ENCODE data around the gene CCDC18.
A peak's percentile ranks its signal among the peaks of the same experiment; 100 is the strongest.

The CCDC18 gene

DNA sequence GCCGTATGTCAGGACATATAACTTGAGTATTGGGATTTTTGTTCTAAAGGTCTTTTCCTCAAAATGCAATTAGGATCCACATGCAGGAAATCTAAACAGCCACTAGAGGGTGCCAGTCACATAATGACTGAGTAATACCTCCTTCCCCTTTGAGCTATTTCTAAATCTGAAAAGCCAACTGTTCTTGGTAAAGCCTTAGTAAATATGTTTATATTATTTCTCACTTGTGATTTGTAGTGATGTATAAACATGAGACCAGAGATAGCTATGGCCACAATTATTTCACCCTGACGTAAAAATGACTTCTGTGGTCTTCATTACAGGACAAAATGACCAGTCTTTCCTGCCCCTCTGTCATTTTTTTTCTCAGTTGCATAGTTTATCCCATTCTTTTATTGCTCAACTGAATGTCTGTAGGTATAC, 124.2 kb downstream of the CCDC18 start:
- DNase-seq (ENCODE audit: low read depth in 2 of 2) = peak in 1 of 2 donors; percentile 24

DNA sequence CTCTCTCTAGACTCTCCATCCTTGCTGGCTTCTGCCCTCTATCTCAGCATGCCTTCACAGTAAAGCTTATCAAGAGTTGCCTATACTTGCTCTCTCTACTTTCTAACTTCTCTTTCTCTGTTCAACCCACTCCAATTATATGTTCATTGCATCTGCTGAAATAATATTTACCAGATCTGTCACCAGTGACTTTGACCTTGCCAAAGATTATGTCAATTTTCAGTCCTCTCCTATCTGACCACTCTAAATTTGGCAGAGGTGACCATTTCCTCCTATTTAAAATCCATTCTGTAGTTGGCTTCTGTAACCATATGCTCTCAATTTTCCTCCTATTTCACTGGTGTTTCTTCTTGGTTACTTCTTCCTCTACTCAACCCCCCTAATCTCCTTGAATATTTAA, 126.4 kb downstream of the CCDC18 start:
- DNase-seq (ENCODE audit: low read depth in 2 of 2) = no peak

DNA sequence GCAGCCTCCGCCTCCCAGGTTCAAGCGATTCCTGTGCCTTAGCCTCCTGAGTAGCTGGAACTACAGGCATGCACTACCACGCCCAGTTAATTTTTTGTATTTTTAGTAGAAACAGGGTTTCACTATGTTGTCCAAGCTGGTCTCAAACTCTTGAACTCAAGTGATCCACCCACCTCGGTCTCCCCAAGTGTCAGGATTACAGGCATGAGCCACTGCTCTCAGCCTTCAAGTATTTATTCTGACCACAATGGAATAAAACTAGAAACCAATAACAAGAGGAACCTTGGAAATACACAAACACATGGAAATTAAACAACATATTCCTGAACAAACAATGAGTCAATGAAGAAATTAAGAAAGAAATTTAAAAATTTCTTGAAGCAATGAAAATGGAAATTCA, 132.5 kb downstream of the CCDC18 start:
- no peak for DNase-seq (ENCODE audit: low read depth in 2 of 2)

- no peak for DNase-seq (ENCODE audit: low read depth in 2 of 2)
Observed at GRCh38 chr1:93317207-93317606, 136.7 kb downstream of the CCDC18 start.

DNA sequence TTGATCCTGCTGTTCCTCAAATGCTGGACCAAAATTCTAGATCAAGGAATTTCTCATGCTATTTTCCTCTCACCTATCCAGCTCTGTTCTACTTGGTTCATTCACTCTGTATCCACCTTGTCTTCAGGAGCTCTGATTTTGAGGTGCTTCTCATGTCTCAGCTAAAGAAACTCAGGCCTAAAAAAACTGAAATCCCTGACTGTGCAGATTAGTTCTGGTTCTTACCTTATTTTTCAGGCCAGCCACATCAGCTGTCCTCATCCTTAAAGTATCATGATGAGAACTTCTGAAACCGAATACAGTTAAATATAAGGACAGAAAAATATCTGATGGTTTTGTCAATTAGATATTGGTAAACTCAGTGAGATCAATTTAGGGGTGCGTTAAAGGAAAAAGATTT, 137.4 kb downstream of the CCDC18 start:
- no peak for DNase-seq (ENCODE audit: low read depth in 2 of 2)

GRCh38 chr1:93321720-93322119, 141.2 kb downstream of the CCDC18 start:
- DNase-seq (ENCODE audit: low read depth in 2 of 2) = no peak

GRCh38 chr1:93322349-93322748, 141.8 kb downstream of the CCDC18 start:
- DNase-seq (ENCODE audit: low read depth in 2 of 2) = no peak

GRCh38 chr1:93323185-93323820, 142.8 kb downstream of the CCDC18 start:
- DNase-seq (ENCODE audit: low read depth in 2 of 2) = no peak

DNA sequence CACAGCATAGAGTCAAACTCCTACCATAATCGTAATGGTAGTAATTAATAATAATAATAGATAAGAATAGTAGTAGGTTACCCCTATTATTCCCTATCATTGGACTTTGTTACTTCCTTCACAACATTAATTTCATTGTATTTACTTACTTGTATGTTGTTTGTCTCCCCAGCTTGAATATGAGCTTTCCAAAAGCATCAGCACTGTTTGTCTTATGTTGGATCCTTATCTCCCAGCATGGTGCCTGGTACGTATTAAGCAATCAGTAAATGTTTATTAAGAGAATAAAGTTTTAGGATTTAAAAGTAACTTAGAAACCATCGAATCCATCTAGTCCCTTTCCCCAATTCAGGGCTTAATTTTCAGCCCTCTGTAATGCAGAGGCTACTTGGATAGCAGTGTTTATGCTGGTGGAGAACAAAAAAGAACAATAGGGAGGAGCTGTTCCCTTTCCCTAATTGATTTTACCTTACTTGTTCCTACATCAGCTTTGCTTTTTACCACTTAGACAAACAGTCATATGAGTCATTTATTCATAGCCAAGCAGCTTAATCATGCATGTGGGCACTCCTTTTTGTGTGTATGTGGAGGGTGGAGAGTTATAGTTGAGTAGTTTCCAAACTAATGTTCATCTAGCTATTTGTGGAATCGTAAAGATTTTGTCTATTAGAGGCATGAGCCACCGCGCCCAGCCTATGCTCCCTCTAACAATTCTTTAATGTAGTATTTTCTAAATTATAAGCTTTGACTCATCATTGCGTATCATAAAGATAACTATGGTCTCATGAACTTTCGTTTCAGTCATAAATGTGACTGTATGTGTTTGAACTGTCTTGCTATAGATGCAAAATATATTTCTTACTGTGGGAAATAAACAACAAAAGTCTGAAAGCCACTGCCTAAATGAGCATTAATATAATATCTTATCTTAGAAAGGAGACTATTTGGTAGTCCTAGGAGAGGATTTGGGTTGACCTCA, 144.3 kb downstream of the CCDC18 start:
- DNase-seq (ENCODE audit: low read depth in 2 of 2) = no peak

Data from stimulated activated CD8-positive, alpha-beta memory T cell treated with anti-CD3 and anti-CD28 coated beads, Interleukin-15, amount 100 ng/mL, for 4 hours (primary cell).